WTC11 (cell line): ENCODE measurements around the gene INPP4B. TPM values are rescaled to one million over a fixed set of nuclear protein-coding genes. Genes with fewer than 3 reads are reported as not detected.
A peak's percentile ranks its signal among the peaks of the same experiment; 100 is the strongest.

Source experiments
- ATAC-seq: fragments of 200-7000 bp; cut with Tn5 transposase; 2 replicates; pipeline ENCODE4 v1.10.0; 2021; ENCODE audit warnings: mild to moderate bottlenecking, moderate library complexity
- CTCF ChIA-PET: fragments of 300-600 bp; sonication (Branson Sonifier 250); formaldehyde crosslinking; loops from one replicate; lab custom pipeline; 2021; ENCODE audit warnings: antibody characterized with exemption; lab: Charles Lee
- POLR2A ChIA-PET: fragments of 350-600 bp; sonication (Branson Sonifier 250); formaldehyde crosslinking; loops from one replicate; lab custom pipeline; 2021; ENCODE audit warnings: antibody characterized with exemption; lab: Charles Lee
- DNase-seq: peaks from one replicate; pipeline ENCODE4 v3.0.0; 2021; ENCODE audit warnings: low spot score
- H3K27ac Mint-ChIP-seq: 2 replicates; pipeline ENCODE4 v1.8.0; 2021; ENCODE audit warnings: mixed read lengths
- H3K27me3 Mint-ChIP-seq: 2 replicates; pipeline ENCODE4 v1.8.0; 2021; ENCODE audit warnings: low read depth, mild to moderate bottlenecking, moderate library complexity, mixed read lengths
- H3K36me3 Mint-ChIP-seq: 2 replicates; pipeline ENCODE4 v1.8.0; 2021; ENCODE audit warnings: mixed read lengths
- H3K4me1 Mint-ChIP-seq: 2 replicates; pipeline ENCODE4 v1.8.0; 2022; ENCODE audit warnings: mixed read lengths
- H3K4me3 Mint-ChIP-seq: 2 replicates; pipeline ENCODE4 v1.8.0; 2021; ENCODE audit warnings: mild to moderate bottlenecking, moderate library complexity, mixed read lengths
- H3K9me3 Mint-ChIP-seq: 2 replicates; pipeline ENCODE4 v1.8.0; 2021; ENCODE audit warnings: mixed read lengths
- CREM ChIP-seq: sonication (generic); formaldehyde crosslinking; IDR thresholded peaks from 2 replicates; pipeline ENCODE4 v1.8.1; 2022; ENCODE audit warnings: mild to moderate bottlenecking, missing genetic modification reagents, moderate library complexity
- GRHL2 ChIP-seq: fragments of 250-450 bp; sonication (Bioruptor Pico); IDR thresholded peaks from 2 replicates; pipeline ENCODE4 v1.8.0; 2022; ENCODE audit warnings: mild to moderate bottlenecking, moderate library complexity; ENCODE audit not compliant: insufficient replicate concordance, severe bottlenecking
- IRF2 ChIP-seq: sonication (generic); formaldehyde crosslinking; IDR thresholded peaks from 2 replicates; pipeline ENCODE4 v1.8.0; 2022; ENCODE audit warnings: low read depth, missing genetic modification reagents, borderline replicate concordance
- SP1 ChIP-seq: sonication (generic); formaldehyde crosslinking; conservative IDR thresholded peaks from 2 replicates; pipeline ENCODE4 v1.8.1; 2022; ENCODE audit warnings: missing genetic modification reagents
- TEAD4 ChIP-seq: sonication (generic); formaldehyde crosslinking; IDR thresholded peaks from 2 replicates; pipeline ENCODE4 v1.8.0; 2022; ENCODE audit warnings: mild to moderate bottlenecking, missing genetic modification reagents
- ZNF121 ChIP-seq: sonication (generic); formaldehyde crosslinking; IDR thresholded peaks from 2 replicates; pipeline ENCODE4 v1.8.0; 2023; ENCODE audit warnings: missing genetic modification reagents
- total RNA-seq: library from RNA; stranded (reverse); gene quantifications from 3 replicates; pipeline ENCODE4 v1.2.3, GENCODE V29; 2021
- TF ChIP-seq, protein P1 (sequence below): fragments of 250-450 bp; sonication (Bioruptor Pico); IDR thresholded peaks from 2 replicates; pipeline ENCODE4 v1.9.0; 2021; ENCODE audit warnings: mild to moderate bottlenecking, borderline replicate concordance
- TF ChIP-seq, protein P2 (sequence below): sonication (generic); formaldehyde crosslinking; conservative IDR thresholded peaks from 2 replicates; pipeline ENCODE4 v1.8.1; 2023; ENCODE audit warnings: mild to moderate bottlenecking, low read depth, missing genetic modification reagents, moderate library complexity
- TF ChIP-seq, protein P3 (sequence below): sonication (generic); formaldehyde crosslinking; IDR thresholded peaks from 2 replicates; pipeline ENCODE4 v1.8.1; 2023; ENCODE audit warnings: mild to moderate bottlenecking, moderate library complexity, missing genetic modification reagents

The INPP4B gene
- total RNA-seq, 1 experiment from 2014 or later = 0.92 TPM

DNA sequence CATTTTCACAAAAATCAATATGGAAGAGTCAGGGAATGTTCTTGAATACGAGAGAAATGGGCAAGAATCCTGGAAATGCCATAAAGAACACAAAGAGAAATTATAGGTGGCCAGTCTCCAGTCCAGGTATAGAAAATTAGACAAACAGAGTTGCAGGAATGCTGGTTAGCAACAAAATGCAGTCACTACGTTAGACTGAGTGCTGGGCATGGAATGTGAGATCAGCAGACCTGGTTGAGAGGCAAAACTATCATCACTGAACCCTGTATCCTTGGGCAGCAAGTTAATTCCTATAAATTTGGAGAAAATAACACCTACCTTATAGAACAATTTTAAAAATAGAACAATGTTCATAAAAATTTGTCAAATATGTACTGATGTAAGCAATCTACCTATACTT lies 417.4 kb downstream of the INPP4B start:
- no peak overlapping the region for H3K4me3 Mint-ChIP-seq
- DNase-seq (no peak), ATAC-seq (peak; percentile 67)
- no peak for TF ChIP-seq ZNF121 (CRISPR knock-in tag)
- no peak for TF ChIP-seq IRF2 (CRISPR knock-in tag)
- TF ChIP-seq TEAD4 (CRISPR knock-in tag) = no peak
- TF ChIP-seq SP1 (CRISPR knock-in tag) = no peak
- TF ChIP-seq GRHL2 (CRISPR knock-in tag) = no peak
- TF ChIP-seq, protein P1, sequence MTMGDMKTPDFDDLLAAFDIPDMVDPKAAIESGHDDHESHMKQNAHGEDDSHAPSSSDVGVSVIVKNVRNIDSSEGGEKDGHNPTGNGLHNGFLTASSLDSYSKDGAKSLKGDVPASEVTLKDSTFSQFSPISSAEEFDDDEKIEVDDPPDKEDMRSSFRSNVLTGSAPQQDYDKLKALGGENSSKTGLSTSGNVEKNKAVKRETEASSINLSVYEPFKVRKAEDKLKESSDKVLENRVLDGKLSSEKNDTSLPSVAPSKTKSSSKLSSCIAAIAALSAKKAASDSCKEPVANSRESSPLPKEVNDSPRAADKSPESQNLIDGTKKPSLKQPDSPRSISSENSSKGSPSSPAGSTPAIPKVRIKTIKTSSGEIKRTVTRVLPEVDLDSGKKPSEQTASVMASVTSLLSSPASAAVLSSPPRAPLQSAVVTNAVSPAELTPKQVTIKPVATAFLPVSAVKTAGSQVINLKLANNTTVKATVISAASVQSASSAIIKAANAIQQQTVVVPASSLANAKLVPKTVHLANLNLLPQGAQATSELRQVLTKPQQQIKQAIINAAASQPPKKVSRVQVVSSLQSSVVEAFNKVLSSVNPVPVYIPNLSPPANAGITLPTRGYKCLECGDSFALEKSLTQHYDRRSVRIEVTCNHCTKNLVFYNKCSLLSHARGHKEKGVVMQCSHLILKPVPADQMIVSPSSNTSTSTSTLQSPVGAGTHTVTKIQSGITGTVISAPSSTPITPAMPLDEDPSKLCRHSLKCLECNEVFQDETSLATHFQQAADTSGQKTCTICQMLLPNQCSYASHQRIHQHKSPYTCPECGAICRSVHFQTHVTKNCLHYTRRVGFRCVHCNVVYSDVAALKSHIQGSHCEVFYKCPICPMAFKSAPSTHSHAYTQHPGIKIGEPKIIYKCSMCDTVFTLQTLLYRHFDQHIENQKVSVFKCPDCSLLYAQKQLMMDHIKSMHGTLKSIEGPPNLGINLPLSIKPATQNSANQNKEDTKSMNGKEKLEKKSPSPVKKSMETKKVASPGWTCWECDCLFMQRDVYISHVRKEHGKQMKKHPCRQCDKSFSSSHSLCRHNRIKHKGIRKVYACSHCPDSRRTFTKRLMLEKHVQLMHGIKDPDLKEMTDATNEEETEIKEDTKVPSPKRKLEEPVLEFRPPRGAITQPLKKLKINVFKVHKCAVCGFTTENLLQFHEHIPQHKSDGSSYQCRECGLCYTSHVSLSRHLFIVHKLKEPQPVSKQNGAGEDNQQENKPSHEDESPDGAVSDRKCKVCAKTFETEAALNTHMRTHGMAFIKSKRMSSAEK (CRISPR knock-in tag) = no peak
- TF ChIP-seq, protein P2, sequence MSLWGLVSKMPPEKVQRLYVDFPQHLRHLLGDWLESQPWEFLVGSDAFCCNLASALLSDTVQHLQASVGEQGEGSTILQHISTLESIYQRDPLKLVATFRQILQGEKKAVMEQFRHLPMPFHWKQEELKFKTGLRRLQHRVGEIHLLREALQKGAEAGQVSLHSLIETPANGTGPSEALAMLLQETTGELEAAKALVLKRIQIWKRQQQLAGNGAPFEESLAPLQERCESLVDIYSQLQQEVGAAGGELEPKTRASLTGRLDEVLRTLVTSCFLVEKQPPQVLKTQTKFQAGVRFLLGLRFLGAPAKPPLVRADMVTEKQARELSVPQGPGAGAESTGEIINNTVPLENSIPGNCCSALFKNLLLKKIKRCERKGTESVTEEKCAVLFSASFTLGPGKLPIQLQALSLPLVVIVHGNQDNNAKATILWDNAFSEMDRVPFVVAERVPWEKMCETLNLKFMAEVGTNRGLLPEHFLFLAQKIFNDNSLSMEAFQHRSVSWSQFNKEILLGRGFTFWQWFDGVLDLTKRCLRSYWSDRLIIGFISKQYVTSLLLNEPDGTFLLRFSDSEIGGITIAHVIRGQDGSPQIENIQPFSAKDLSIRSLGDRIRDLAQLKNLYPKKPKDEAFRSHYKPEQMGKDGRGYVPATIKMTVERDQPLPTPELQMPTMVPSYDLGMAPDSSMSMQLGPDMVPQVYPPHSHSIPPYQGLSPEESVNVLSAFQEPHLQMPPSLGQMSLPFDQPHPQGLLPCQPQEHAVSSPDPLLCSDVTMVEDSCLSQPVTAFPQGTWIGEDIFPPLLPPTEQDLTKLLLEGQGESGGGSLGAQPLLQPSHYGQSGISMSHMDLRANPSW = no peak
- H3K4me1 Mint-ChIP-seq = peaks cover 36% of the 10 kb centered on the region
- H3K27ac Mint-ChIP-seq = peak overlapping the region; percentile 86; the same call in 1 of the 2 replicates
- ChIA-PET POLR2A (no interaction called here), CTCF (no interaction called here)
- H3K27me3 Mint-ChIP-seq = no peaks in the 10 kb centered on the region; the same call in 1 of the 2 replicates
- no peaks in the 10 kb centered on the region for H3K36me3 Mint-ChIP-seq
- H3K9me3 Mint-ChIP-seq = peaks cover 9% of the 10 kb centered on the region

DNA sequence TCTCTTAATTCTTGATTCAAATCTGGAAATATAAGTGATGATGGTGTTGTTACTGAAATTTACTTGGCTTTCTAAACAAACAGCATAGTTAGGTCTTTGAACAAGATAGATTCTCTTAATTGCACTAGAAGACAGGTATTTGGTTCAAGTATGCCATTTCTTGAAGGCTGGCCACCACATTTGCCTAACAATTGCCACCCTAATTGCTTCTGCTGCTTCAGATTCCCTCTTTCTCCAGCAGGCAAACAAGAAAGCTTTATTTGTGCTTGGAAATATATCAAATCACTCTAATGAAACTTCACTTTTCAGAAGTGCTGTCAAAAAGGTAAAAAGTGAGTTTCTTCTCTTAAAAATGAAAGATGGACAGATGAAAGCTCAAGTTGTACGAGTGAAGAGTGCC lies 418.6 kb downstream of the INPP4B start:
- peak overlapping the region; percentile 56 for H3K4me3 Mint-ChIP-seq
- H3K27me3 Mint-ChIP-seq = no peaks in the 10 kb centered on the region; the same call in 1 of the 2 replicates
- peaks cover 9% of the 10 kb centered on the region for H3K9me3 Mint-ChIP-seq
- TF ChIP-seq, protein P1 (CRISPR knock-in tag) = 0 out of 2 replicates have a peak, but pooled peaks have one; percentile 38
- TF ChIP-seq CREM (CRISPR knock-in tag) = no peak
- TF ChIP-seq, protein P3, sequence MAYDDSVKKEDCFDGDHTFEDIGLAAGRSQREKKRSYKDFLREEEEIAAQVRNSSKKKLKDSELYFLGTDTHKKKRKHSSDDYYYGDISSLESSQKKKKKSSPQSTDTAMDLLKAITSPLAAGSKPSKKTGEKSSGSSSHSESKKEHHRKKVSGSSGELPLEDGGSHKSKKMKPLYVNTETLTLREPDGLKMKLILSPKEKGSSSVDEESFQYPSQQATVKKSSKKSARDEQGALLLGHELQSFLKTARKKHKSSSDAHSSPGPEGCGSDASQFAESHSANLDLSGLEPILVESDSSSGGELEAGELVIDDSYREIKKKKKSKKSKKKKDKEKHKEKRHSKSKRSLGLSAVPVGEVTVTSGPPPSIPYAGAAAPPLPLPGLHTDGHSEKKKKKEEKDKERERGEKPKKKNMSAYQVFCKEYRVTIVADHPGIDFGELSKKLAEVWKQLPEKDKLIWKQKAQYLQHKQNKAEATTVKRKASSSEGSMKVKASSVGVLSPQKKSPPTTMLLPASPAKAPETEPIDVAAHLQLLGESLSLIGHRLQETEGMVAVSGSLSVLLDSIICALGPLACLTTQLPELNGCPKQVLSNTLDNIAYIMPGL = no peak
- peak overlapping the region; percentile 93 for H3K27ac Mint-ChIP-seq
- no peaks in the 10 kb centered on the region for H3K36me3 Mint-ChIP-seq
- CTCF ChIA-PET = interaction anchor here (0.7 to 1.3 kb wide), 3 partner anchors 73 to 558 kb away, joined by 3 read pairs; no protein-coding TSS in a partner anchor
- POLR2A ChIA-PET = interaction anchor here (0.5 kb wide), 1 partner anchor 127 kb away, joined by 5 read pairs; no protein-coding TSS in a partner anchor
- no peak for DNase-seq
- H3K4me1 Mint-ChIP-seq = peaks cover 36% of the 10 kb centered on the region
- ATAC-seq = peak; percentile 82
